GM20000 (cell line): Measurements from ENCODE around the gene C18orf54.

ENCODE experiments used
- DNase-seq: peaks from one replicate; pipeline ENCODE4 v3.0.0; 2012; ENCODE audit warnings: low spot score
- CTCF ChIP-seq: IDR thresholded peaks from 2 replicates; pipeline ENCODE4 v1.5.1; 2012; ENCODE audit warnings: mild to moderate bottlenecking, control low read depth; ENCODE audit errors: extremely low read depth, missing control alignments

C18orf54 gene

GRCh38 chr18:54330768-54331548 is 26.7 kb upstream of the C18orf54 start:
- TF ChIP-seq CTCF = peak; percentile 3
- DNase-seq = no peak

- TF ChIP-seq CTCF = no peak
- DNase-seq = no peak
These were observed 22.0 kb upstream of the C18orf54 start for GRCh38 chr18:54335638-54336173.

DNA sequence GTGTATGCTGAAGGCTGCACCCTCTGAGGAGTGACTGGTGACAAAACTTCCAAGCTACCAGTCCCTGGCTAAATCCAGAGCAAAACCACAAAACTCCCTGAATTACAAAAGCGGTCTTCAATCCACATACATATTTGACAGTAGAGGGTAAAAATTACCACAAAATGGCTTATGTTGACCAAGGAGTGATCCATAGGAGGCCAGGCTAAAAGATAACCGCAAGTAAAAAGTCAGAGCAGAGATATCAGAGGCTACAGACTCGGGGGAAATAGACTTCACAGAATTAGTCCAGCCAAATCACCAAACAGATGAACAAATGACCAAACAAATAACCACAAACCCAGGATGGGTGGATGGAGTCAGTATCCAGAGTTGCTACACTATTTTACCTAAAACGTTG is 19.5 kb upstream of the C18orf54 start:
- no peak for DNase-seq
- no peak for TF ChIP-seq CTCF

DNA sequence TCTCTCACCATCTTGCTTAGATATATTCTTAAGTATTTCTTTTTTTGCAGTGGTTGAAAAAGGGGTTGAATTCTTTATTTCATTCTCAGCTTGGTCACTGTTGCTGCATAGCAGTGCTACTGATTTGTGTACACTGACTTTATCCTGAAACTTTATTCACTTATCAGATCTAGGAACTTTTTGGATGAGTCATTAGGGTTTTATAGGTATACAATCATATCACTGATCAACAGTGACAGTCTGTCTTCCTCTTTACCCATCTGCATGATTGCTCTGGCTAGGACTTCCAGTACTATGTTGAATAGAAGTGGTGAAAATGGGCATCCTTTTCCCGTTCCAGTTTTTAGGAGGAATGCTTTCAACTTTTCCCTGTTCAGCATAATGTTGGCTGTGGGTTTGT is 6.5 kb upstream of the C18orf54 start:
- no peak for DNase-seq
- no peak for TF ChIP-seq CTCF

GRCh38 chr18:54357082-54357659 is 535 bp upstream of the C18orf54 start:
- no peak for DNase-seq
- no peak for TF ChIP-seq CTCF

DNA sequence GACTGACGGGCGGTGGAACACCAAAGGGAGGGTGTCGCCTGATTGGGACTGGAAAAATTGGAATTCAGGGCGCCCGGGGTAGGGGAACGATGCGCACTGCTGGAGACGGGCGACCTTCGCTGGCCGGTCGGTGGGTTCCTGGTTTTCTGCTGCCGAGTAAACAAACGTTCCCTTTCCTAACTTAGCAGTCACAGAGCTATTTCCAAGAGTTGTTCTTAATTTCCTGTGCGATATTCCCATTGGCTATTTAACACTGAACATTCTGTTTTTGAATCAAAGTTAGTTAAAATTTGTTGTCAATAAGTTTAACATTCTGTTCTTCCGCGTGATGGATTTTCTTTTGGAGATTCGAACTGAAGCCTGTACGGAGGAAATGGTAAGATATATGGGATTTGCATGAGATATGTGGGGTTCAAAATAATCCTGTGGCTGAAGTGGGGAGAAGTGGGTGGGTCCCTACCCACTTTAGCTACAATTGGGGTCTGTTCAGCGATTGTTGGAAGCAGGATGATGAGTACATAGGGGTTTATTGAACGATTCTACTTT is 862 bp downstream of the C18orf54 start:
- no peak for TF ChIP-seq CTCF
- DNase-seq = no peak

DNA sequence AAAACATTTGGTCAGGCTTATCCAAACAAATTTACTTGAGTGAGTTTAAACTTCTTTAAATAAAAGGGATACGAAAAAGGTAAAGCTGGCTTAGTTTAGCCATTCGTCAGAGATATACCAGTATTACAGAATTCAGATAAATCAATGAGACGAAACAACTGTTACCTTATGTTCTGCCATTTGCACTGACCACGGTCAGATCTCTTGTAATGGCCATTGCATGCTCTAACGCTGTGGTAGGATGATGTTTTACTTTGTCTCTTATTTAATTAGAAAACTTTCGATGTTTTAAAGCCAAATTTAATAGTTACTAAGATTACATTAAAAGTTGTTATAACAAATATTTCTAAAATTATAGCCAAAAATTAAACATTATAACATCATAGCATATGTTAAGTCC is 1.5 kb downstream of the C18orf54 start:
- DNase-seq = no peak
- TF ChIP-seq CTCF = no peak
